ENCODE results near the gene FRY. TPM values are rescaled to one million over a fixed set of nuclear protein-coding genes. Genes with fewer than 3 reads are reported as not detected.

Gene FRY
- total RNA-seq, 4 donors from 2014 or later, result 5.8 to 17.4 (median 12.0) TPM

GRCh38 chr13:32210101-32210500, 178.5 kb downstream of the FRY start:
- no peaks in the 10 kb centered on the region for H3K36me3 ChIP-seq
- no peaks in the 10 kb centered on the region for H3K27me3 ChIP-seq
- H3K9me3 ChIP-seq, result no peaks in the 10 kb centered on the region
- peaks cover 0 to 3% (median 0%) of the 10 kb centered on the region in 3 donors for H3K4me1 ChIP-seq
- no peak overlapping the region for H3K27ac ChIP-seq
- H3K4me3 ChIP-seq, result no peak overlapping the region
- intact Hi-C loops (cut with DNase I), result no loop called here
- TF ChIP-seq CTCF (IDR thresholded peaks at IDR 0.05) (no peak), POLR2A (IDR thresholded peaks at IDR 0.05) (no peak)
- no peak for DNase-seq

GRCh38 chr13:32211813-32212212, 180.2 kb downstream of the FRY start:
- Histone ChIP-seq H3K36me3 (no peaks in the 10 kb centered on the region), H3K27ac (peak overlapping the region in 1 of 4 donors; percentile 22), H3K4me1 (no peaks in the 10 kb centered on the region), H3K9me3 (no peaks in the 10 kb centered on the region), H3K27me3 (no peaks in the 10 kb centered on the region), H3K4me3 (no peak overlapping the region)
- no peak for DNase-seq
- WGBS, 2 donors, result 68 to 81% methylated on average over 3 of the region's 3 CpGs
- intact Hi-C loops (cut with DNase I), result no loop called here
- TF ChIP-seq CTCF (IDR thresholded peaks at IDR 0.05), result no peak
- TF ChIP-seq POLR2A (IDR thresholded peaks at IDR 0.05), result no peak

GRCh38 chr13:32212421-32212820, 180.8 kb downstream of the FRY start:
- no peak overlapping the region for H3K27ac ChIP-seq
- no peaks in the 10 kb centered on the region for H3K4me1 ChIP-seq
- no peaks in the 10 kb centered on the region for H3K27me3 ChIP-seq
- intact Hi-C loops (cut with DNase I), result no loop called here
- DNase-seq, result no peak
- 54 to 60% methylated on average over 3 of the region's 3 CpGs for WGBS, 2 donors
- no peaks in the 10 kb centered on the region for H3K36me3 ChIP-seq
- no peak for TF ChIP-seq POLR2A (IDR thresholded peaks at IDR 0.05)
- TF ChIP-seq CTCF (IDR thresholded peaks at IDR 0.05), result no peak
- H3K9me3 ChIP-seq, result no peaks in the 10 kb centered on the region
- H3K4me3 ChIP-seq, result no peak overlapping the region

GRCh38 chr13:32213626-32214025, 182.1 kb downstream of the FRY start:
- Histone ChIP-seq H3K36me3 (no peaks in the 10 kb centered on the region), H3K27me3 (no peaks in the 10 kb centered on the region)
- intact Hi-C loops (cut with DNase I), result no loop called here

GRCh38 chr13:32214071-32214470, 182.5 kb downstream of the FRY start:
- Histone ChIP-seq H3K36me3 (no peaks in the 10 kb centered on the region), H3K4me3 (no peak overlapping the region), H3K9me3 (no peaks in the 10 kb centered on the region), H3K27me3 (no peaks in the 10 kb centered on the region), H3K27ac (no peak overlapping the region), H3K4me1 (no peaks in the 10 kb centered on the region)
- WGBS, 2 donors, result 95 to 96% methylated on average over 4 of the region's 4 CpGs
- no peak for DNase-seq
- intact Hi-C loops (cut with DNase I), result no loop called here
- TF ChIP-seq POLR2A (IDR thresholded peaks at IDR 0.05), result no peak
- no peak for TF ChIP-seq CTCF (IDR thresholded peaks at IDR 0.05)

More at GRCh38 chr13:32213626-32214025, 182.1 kb downstream of the FRY start:
- H3K27ac ChIP-seq, result no peak overlapping the region
- TF ChIP-seq CTCF (IDR thresholded peaks at IDR 0.05), result no peak
- TF ChIP-seq POLR2A (IDR thresholded peaks at IDR 0.05), result no peak
- no peaks in the 10 kb centered on the region for H3K4me1 ChIP-seq
- H3K4me3 ChIP-seq, result no peak overlapping the region
- no peaks in the 10 kb centered on the region for H3K9me3 ChIP-seq
- DNase-seq, result no peak
